Activated CD4-positive, alpha-beta T cell treated with anti-CD3 and anti-CD28 coated beads, Interleukin-10, Interleukin-2, amounts not matched to agents 100 ng/mL and 50 ng/mL, durations not matched to agents 16 hours and 8 hours (primary cell): Measurements from ENCODE around the gene FOXJ1.

ENCODE experiments used
- DNase-seq: peaks from one replicate; pipeline ENCODE4 v3.0.0-alpha.2; 2020

The FOXJ1 gene

DNA sequence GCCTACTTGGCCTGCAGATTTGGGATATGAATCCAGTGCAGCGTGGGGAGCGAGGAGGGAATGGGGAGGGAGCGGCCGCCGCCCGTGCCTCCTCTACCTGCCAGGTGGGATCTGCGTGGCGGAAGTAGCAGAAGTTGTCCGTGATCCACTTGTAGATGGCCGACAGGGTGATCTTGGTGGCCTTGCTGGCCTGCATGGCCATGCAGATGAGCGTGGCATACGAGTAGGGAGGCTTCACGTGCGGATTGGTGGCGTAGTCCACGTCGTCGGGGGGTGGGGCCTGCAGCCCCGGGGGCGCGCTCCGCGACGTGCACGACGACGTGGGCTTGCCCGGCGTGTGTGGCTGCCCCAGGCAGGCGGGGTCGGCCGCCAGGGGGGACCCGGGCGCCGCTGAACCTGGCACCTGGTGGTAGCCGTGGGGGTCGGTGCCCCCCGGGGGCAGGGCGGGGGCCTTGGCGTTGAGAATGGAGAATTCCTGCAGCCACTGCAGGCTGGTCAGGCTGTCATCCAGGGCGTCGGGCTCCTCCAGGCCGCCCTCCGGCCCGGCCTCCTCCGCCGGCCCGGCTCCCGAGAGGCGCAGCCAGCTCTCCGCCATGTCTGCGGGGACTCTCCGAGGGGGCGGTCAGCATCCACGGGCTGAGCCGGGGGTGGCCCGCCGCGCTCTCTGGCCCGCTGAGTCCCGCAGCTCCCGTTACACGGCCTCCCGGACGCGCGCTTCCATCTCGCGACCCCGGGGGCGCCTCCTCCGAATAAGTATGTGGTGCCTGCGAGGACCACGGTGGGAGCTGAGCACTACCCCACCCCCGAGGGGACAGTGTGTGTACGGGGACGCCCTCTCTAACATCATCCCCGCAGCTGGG is 1.0 kb downstream of the FOXJ1 start:
- no peak for DNase-seq

DNA sequence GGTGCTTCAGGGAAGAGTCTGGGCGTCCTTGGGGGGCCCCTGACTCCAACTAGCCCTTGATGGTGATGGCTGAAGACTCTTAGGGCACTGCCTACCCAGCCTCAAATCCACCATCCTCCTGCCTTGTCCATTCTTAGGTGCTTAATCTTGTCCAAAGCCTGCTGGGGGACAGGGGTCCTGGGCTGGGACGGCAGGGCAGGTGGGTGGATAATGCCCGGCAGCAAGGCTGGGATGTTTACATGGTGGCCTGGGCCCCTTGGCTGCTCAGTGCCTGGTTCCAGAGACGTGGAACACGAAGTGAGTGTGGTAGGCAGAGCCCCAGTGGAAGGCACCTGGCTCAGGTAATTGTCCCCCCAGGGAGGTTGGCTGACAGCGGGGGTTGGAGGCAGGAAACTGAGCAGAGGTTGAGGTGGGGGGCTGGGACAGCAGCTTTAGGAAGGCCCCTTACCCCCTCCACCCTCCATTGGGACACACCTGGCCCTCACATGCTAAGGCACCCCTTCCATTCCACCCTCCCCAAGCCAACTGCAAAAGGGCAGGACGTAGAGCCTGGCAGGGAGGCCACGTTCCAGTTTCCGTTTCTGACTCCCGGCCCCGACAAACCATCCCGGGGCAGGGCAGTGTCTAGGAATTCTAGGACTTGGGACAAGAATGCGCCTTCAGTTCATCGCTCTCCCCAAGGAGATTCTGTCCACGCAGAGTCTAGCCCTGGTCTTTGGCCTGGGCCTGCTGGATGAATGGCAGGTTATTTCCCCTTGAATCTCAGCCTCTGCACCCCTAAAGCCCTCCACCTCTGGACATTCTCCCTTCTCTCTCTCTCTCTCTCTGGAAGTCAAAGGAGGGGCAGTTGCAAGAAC is 1.9 kb downstream of the FOXJ1 start:
- DNase-seq, result no peak

DNA sequence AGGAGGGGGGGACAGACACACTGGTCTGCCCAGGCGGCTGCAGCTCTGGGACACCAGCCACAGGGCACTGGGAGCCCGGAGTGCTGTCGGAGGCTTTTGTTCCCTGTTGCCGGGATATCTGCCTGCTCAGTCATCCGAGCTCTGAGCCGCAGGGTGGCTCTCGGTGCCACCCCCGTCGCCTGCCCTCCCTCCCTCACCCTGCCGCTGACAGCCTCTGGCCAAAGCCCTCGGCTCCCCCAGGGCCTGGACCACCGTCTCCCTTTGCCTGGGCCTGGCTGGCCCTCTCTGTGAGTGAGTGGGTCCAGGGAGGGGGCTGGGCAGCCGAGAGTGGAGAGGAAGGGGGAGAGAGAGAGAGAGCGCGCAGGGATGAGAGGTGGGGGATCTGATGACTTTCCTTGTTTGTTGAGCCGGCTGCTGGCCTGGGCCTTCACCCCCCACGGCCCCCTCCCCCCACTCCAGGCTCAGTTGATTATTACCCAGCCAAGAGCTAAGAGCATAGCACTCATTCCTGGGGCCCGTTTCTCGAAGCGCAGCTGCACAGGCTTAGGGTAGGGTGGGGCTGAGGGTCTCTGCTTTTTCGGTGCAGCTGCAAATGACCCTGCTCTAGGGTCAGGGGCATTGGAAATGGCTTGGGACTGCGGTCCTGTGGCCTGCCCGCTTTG is 2.7 kb downstream of the FOXJ1 start:
- no peak for DNase-seq

DNA sequence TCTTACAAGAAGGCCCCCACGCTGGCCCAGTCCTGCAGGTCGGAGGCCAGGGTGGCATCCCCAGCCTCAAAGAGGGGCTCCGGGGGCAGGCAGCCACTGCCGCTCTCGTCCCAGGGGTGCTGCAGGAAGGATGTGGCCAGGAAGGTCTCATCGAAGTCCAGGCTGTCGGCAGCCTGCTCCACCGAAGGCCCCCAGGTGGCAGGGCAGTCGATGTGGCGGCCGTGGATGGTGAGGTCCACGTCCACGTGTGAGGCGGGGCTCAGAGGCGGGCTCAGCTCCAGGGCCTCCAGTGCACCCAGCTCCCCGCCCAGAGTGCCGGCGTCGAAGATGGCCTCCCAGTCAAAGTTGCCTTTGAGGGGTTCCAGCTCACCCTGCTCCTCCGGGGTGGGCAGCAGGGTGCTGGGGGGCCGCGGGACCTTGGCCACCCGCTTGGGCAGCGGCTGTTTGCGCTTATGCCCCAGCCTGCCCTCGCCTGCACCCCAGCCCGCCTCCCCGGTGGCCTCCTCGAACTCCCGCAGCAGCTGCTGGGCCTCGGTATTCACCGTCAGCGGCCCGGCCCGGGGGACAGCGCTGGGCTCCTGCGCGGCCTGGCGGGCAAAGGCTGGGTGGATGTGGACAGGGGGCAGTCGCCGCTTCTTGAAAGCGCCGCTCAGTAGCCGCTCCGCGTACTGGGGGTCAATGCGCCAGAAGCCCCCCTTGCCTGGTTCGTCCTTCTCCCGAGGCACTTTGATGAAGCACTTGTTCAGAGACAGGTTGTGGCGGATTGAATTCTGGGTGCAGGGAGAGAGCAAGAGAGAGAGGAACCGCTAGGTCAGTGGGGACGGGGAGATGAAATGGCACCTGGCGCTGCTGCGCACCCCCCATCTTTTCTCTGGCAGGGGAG is 3.5 kb downstream of the FOXJ1 start:
- DNase-seq, result no peak

DNA sequence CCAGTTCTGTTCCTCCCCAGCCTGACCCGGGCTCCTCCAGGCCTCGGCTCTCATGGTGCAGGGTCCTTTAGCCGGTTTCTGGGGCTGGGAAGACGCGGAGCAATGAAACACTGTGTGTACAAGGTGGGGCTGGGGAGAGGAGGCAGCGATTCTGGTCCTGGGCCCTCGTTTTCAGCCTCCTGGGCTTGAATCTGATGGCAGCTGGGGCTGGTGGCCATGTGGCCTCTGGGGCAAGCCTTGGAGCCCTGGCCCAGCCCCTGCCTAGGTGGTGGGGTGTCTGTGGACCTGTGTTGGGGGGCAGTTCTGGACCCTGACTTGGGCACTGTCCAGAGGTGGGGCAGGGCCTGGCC is 4.1 kb downstream of the FOXJ1 start:
- DNase-seq, result no peak

DNA sequence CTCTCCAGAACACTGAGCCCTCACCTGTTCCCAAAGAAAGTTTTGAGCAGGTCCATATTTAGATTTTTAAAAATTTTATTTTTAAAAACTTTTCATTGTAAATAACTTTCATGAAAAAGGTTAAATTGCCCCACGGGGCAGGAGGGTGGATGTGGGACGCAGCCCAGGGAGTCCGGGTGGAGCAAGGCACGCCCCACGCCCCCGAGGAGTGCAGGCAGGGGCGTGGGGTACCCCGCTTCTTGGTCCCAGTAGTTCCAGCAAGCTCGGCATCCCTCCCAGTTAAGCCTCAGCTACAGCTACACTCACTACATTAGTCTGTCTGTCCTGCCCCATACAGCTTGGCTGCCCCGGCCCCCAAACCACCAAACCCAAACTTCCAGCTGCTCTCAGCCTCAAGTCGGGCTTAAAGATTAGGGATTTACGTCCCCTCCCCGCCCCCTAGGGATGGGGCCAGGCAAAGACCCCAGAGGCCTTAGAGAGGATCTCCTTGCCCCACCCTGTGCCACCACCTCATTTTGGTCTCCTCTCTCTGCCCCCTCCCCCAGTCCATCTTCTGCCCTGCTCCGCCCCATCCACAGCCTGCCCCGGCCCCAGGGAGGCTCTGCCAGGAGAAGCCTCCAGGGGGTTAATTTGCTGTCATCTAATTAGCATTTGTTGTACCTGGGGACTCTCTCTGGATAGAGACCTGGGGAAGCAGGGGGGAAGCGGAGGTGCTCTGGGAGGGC is 4.6 kb downstream of the FOXJ1 start:
- no peak for DNase-seq

DNA sequence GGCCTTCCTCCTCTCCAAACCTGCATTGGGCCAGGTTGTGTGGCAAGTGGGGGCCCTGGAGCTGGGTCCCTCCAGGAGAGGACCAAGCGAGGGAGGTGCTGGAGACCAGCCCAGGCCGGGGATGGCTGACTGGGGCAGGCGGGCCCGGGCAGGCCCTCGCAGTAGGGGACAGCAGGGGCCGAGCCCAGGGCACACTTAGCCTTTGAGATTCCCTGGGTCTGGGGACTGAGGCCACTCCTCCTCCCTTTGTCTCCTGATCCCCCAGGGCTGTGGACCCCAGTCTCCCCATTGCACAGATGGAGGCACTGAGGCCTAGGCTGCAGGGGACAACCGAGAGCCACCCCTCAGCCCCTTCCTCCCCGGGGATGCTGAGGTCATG is 5.2 kb downstream of the FOXJ1 start:
- DNase-seq, result no peak

DNA sequence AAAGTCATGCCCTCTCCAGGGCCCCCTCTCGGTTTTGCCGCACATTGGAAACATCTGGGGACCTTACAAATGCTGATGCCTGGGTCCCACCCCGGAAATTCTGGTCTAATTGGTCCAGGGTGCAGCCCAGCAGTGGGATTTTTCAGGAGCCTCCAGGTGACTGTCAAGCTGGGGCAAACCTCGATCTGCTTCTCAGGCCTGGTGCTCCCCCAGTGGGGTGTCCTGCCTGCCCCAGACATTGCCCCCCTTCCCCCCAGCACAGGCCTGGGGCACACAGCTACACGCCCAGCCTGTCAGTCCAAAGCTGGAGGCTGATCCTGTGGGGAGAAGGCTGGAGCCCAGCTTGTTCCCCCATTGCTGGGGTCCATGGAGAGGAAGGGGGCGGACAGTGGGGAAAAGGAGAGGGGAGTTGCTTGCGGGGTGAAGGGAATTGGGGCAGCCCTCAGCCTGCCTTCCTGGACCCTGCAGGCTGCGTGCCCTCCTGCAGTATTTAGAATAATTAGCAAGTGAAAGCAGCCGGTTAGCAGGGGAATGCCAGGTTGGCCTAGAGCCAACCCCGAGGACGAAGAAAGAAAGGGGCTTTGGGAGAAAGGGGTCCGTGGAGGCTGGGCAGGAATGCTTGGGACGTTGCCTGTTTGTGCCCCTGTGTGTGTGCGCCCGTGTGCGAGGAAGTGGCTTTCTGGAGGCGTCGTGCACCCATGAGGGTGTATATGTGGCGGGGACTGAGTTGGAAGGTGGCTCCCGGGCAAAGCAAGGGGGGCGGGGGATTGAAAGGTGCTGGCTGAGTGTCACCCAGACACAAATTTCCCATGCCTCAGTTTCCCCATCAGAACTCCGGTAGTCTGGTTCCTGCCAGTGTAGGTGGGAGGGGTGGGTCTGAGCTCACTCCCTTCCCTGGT is 5.9 kb downstream of the FOXJ1 start:
- DNase-seq, result no peak

DNA sequence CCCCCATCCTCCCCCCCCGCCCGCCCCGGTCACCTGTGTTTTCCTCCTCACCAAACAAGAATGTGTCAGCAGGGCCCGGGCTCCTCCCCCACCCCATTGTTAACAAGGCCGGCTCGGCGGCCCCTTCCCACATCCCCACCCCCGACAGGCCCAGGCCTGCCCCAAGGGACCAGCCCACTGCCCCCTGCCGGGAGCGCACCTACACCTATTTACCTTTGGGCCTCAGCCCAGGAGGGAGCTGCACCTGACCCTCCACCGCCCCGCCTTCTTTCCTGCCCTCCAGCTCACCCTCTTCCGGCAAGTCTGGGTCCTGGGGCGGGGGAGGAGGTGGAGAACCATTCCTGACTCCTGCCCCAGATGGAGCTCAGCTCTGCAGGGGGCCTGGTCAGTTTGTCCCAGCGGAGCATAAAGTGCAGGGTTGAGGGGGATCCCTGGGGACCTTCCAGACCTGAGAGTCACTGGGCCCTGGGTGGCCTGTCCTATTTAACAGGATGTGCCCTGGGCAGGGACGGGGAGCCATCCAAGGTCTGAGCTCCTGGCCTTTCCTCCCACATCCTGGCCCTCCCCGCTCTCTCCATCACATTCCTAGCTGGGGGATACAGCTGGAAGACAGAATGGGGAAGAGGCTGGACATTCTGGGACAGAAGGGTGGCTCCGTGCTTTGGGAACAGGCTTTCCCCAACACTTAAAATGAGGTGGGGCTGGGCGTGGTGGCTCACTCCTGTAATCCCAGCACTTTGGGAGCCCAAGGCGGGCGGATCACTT is 8.3 kb downstream of the FOXJ1 start:
- no peak for DNase-seq

DNA sequence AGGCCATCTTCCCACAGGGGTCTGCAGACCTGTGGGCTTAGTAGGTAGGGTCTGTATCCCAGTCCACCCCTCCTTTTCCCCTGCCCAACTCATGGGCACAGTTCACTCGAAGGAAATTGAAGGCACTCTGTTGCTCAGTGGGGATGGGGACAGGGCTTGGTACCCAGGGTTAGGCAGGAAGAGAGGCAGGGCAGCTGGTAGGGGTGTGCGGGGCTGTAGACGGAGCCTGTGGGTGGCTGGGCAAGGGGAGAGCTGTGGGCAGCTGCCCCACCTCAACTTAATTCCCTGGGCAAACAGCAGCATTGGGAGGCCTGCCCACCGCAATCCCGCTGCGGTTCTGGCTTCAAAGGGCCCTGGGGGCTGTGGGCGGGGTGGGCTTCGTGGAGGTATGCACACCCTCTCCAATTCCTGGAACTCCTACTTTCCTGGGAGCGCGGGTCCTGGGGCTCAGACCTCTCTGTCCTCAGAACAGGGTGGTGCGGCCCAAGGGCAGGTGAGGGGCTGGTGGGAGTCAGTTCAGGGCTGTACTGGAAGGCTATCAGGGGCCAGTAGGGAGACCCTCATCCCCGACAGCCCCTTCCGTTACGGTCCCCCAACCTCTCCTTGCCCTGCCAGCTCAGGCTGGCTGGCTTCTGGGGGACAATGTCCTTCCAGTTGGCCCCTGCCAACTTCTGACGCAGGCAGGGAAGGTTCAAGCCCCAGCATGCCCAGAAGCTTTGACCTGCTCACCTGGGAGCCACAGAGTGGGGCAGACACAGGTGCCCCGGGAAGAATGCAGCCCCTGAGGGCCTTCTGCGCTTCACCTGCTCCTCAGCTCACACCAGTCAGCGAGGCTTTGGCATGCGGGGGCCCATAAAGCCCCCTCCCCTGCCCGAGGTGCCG is 9.1 kb downstream of the FOXJ1 start:
- DNase-seq, result no peak

DNA sequence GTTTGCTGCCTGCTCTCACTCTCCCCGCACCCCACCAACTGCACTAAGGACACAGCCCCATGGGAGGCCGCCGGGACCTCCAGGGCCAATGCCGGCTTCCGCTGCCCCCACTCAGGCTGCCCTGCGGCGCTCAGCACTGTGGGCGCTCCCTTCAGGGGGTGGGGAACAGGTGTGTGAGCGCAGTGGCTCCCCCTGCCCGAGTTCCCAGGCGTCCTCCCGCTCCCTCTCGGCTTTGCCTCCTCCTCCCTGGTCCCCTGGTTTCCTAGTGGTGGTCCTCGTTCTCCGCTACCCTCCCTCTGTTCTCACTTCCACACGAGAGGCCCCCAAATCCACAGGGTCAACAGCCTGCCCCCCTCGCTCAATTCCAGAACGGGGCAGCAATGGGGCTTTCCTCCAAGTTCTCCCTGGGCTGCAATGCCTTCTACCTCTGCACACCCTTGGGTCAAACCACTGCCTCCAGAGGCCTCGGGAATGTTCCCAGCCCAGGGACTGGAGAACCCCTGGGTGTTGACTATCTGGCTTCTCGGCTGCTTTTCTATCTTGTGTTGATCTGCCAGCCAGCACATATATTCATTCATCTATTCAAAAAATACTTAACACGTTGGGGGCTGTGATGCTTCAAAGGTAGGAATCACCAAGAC is 9.9 kb downstream of the FOXJ1 start:
- no peak for DNase-seq

DNA sequence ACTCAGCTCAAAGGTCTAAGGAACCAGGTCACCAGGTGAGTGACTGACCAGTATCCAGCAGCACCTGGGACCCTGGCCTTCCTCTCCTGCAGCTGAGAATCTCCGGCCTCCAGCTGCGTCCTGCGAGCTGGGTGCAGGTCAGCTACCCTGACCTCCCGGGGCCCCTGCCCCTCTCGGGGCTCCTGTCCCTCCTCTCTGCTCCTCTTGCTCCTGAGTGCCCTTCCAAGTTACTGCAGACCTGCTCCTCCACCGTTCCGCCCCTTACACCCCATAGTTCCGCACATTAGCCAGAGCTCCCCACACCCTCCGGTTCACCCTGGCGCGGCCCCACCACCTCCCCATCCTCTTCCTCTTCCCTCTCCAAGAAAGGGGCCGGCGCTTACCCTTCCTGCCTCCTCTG is 10.6 kb downstream of the FOXJ1 start:
- no peak for DNase-seq

DNA sequence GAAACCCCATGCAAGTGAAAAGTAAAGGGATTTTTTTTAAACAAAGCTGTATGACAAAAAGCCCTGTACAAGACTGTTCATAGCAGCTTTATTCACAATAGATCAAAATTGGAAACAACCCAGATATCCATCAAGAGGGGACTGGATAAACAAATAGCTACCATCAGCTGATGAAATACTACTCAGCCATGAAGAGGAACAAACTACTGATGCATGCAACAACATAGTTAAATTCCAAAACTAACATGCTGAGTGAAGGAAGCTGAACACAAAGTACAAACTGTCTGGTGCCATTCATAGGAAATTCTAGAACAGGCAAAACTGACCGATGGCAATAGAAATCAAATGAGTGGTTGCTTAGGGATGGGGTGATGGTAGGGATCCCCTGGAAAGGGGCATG is 15.1 kb downstream of the FOXJ1 start:
- no peak for DNase-seq

DNA sequence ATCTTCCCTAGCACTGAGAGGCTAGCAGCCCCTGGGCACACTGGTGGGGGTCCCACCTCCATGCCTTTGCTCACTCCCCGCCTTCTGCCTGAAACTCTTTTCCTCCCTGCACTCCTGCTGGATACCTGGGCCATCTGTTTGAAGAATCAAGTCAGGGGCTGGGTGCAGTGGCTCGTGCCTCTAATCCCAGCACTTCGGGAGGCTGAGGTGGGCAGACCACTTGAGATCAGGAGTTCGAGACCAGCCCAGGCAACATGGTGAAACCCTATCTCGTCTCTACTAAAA is 15.7 kb downstream of the FOXJ1 start:
- no peak for DNase-seq

DNA sequence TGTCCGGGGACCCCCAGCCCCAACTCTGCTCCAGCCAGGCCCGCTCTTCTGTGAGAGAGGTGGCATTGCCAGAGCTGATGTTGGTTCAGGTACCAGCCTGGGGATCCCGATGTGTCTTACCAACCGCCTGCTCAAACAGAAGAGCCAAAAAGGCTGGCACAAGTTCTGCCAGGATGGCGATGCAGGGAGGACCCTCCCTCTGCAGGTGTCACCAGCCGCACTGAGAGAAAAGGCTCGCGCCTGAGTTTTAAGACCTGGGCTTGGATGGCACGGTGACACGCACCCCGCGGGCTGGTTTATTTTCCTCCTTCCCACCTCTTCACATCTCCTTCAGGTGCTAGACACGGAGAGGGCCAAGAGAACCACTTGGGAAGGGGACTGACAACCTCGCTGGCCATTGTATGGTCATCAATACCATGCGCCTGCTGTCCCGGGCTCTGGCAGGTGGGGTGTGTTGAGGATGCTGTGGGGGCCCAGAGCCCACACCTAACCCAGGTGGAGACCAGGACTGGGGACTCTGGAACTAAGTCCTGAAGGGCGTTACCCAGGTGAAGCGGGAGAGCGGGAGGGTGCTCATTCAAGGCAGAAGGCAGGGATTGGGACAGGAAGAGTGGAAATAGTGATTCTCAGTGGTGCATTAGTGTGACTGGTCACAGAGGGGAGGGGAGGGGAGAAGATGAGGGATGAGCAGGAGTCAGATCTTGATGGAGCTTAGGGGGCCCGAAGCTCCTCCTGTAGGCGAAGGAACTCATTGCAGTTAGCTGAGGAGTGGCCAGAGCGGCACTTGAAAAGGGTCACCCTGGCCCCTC is 16.3 kb downstream of the FOXJ1 start:
- DNase-seq, result no peak

DNA sequence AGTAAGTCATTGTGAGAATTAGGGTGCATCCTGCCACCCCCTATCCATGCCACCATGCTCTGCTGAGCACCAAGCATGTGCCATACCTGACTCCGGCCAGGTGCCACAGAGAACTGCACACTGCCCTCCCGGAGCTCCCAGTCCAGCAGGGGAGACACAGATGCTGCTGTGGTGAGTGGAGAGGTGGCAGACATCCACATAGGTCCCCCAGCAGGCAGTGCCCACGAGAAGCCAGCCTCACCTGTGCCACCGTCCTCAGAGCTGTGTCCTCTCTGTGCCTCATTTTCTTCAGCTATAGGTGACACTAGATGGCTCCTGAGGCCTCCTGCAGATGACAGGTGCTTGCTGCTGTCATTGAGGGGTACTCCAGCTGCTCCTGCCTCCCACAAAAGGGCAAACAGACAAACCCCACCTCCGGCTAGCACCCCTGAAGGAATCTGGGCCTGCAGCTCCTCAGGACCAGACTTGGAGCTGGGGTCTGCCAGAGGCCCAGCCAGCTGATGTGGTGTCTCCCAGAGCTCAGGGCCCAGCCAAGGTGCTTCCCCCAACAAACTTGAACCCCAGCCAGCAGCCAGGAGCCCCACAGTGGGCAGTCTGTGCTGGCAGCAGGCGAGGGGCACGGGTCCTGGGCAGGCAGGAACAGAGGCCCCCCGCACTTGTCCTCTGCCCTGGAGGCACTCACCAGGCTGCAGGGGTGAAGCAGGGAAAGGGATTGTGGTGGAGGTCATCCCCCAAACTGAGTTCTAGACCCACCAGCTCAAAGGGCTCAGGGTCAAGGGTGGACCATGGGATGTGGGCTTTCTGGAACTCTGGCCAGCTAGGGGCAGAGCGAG is 17.1 kb downstream of the FOXJ1 start:
- DNase-seq, result no peak

DNA sequence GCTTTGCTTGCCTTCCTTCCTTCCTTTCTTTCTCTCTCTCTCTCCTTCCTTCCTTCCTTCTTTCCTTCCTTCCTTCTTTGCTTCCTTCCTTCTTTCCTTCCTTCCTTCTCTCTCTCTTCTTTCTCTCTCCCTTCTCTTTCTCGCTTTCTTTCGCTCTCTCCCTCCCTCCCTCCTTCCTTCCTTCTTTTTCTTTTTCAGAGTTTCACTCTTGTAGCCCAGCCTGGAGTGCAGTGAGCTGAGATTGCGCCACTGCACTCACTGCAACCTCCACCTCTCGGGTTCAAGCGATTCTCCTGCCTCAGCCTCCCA is 17.9 kb downstream of the FOXJ1 start:
- DNase-seq, result no peak
